Stimulated activated CD4-positive, alpha-beta T cell treated with anti-CD3 and anti-CD28 coated beads, Interleukin-15, amount 100 ng/mL, for 48 hours (primary cell): ENCODE results near the gene TEX53.
A peak's percentile ranks its signal among the peaks of the same experiment; 100 is the strongest.

Experiments
- DNase-seq, 2 donors: peaks; one replicate each; pipeline ENCODE4 v3.0.0-alpha.2; 2020; ENCODE audit warnings: low read depth in 2 of 2

TEX53 gene

DNA sequence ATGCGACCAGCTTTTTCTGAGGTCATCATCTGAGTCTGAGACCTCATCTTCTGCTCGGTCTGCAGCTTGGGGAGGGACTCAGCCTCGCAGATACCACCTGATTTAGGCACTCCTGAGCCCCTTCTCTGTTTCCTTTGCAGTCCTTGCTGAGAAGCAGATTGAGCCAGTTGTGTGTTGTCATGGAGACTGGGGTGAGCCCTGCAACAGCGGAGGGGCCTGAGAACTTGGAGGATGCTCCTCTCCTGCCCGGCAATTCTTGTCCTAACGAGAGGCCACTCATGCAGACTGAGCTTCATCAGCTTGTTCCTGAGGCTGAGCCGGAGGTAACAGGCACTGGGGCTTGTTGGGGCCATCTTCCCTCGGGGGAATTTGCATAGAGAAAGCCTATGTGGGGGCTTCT is 19.2 kb downstream of the TEX53 start:
- DNase-seq: no peak

DNA sequence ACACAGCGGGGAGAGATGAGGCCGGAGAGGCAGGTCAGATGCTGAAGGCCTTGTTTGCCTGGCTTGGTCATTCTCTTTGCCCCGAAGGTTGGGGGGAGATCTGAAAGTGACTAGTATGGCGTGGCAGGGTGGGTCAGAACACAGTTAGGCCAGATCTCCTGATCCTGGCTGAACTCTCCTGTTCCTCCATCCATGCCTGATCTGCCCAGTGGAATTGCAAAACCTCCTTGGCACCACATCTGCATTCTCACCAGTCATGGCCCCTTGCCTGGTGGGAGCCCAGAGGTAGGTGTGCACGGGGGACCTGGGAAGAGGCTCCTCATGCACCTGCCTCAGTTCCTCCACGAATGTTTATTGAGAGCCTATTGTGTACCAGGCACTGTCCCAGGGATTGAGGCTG is 23.2 kb downstream of the TEX53 start:
- no peak for DNase-seq

DNA sequence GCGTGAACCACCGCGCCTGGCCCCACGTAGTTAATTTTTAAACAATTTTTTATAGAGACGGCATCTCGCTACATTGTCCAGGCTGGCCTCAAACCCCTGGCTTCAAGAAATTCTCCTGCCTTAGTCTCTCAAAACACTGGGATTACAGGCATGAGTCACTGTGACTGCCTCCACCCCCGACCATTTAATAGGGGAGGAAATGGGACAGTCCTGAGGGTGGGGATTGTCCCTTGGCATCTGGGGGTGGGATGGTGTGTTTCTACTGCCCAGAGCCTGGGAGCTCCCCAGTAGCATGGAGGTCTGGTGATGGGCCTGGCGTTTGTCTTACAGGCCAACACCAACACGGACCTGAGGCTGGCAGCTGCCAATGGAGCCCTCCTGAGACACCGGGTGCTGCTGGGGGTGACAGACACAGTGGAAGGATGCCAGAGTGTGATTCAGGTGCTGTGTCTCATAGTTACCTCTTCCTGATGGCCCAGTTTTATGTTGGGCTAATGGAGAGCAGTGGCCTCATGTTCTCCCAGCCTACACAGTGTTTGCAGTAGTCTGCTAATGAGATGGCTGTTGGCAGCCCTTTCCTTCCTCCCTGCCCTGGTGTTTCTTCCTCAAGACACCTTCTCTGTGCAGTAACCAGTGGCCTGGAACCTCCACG is 24.0 kb downstream of the TEX53 start:
- no peak for DNase-seq

DNA sequence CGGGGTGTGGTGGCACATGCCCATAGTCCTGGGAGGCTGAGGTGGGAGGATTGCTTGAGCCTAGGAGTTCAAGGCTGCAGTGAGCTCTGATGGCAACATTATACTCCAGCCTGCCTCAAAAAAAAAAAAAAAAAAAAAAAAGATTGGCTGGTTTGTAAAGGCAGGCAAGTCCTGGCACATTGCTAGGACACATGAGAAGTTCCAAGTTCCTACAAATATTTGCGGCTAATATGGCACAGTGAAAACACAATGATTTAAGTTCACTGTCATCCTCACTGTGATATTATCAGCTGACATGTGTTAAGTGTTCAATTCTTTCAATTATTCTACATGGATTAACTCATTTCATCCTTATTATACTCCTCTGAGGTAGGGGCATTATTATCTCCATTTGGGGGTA is 26.4 kb downstream of the TEX53 start:
- DNase-seq: no peak

DNA sequence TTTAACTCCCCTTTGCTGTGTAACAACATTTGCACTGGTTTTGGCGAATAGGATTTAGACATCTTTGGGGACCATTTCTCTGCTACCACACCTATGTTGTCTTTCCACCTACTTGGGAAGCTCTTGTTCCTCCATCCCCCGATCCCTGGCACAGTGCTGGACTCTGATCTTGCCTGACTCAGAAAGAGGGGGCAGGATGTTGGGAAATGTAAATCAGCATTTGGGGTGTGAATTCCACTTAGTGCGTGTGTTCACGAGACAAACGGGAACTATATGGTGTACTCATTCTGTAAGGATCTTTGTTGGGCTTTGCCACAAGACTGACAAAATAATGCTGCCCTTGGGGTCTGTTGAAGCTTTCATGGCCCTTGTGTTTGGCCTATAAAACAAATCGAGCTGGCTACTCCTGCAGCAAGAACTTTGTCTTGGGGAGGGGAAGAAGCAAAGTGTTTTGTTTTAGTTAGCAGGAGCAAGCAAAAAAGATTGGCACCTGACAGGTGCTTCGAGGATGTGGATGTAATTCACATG is 28.0 kb downstream of the TEX53 start:
- no peak for DNase-seq

DNA sequence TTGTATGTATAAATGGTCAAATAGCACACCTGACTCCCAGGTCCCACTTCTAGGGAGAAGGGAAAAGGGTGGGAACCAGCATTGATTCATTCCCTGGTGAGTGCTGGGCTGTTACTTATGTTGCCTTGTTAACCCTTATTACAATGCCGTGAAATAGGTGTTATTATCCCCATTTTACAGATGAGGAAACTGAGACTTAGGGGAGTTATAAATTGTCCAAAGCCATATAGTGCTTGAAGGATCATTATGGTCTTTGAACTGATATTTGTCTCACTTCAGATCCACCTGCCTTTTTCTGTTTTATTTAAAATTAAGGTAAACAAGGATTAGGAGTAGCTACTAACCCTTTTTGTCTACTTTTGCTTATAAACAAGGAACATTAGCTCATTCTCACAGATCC is 30.1 kb downstream of the TEX53 start:
- no peak for DNase-seq

DNA sequence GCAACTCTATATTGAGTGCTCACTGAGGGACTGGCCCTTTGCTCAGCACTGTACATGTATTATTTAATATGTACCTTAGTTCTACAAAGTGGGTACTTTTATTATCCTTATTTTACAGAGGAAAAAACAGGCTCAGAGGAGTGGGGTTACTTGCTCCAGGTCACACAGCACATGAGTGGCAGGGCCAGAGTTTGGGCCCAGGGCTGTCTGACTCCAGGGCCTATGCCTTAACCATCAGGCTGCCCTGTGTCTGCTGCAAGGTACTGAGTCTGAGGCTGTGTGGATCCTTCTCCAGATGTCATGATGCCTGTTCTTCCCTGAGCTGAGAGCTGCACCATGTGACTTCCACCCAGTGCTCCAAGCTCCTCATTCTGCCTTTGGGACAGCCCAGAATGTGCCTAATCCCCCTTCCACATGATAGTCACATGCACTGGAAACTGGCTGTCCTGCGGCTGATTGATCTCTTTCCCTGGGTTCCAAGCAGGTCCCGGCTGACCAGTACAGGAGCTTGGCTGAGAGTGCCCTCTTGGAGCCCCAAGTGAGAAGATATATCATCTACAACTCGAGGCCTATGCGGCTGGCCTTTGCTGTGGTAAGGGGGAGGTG is 31.1 kb downstream of the TEX53 start:
- no peak for DNase-seq

DNA sequence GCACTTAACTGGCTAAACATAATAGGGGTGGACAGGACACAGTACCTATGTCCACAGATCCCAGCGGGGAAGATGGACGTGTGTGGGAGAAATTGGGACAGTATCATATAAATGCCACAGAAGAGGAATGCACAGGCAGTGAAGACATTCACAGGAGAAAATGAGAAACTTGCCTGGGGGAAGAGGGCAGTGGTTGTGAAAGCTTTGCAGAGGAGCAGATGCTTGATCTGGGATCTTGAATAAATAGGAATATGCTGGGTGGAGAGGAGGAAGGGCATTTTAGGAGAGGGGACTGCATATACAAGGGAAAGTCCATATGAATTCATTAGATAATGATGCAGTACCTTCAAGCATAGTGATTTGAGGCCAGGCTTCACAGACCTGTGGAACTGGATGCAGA is 32.9 kb downstream of the TEX53 start:
- no peak for DNase-seq

DNA sequence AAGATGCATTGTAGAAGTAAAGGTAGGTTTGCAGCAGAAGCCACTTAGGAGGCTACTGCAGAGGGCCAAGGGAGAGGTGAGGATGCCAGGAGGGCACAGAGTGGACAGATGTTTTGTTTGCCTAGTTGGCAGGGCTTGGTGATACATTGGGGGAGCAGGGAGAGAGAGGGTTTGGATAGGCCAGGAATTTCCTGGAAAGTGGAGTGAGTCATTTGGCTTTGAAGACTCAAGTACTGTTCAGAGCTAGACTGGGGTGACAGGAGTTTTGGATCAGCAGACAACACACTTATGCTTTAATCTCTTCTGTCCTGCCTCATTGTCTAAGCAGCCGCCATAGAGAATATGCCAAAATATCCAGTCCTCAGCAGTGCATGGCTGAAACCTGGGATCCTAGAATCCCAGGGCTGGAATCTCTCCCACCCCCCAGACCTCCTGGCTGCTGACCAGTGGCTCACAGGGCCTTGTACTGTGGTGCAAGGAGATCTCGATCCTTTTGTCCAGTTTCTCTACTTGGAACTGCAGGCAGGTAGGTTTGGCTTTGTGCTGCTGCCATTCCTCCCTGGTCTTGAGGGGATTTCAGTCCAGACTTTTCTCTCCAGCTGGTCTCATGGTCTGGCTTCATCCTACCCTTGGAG is 35.5 kb downstream of the TEX53 start:
- DNase-seq: no peak

DNA sequence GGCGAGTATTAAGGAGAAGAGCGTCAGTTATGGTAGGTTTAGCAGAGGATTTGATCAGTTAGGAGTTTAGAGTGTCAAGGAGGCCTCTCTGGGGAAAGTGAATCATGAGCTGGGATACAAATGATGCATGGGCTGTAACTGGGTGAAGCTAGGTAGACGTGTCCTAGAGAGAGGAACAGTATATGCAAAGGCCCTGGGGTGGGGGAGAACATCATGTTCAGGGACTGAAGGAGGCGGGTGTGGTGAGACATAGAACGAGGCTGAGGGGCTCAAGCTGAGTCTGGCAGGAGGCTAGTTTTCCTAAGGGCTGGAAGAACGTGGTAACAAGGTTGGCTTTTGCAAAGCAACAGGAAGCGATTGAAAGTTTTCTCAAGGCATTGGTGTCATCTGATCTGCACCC is 36.0 kb downstream of the TEX53 start:
- no peak for DNase-seq

DNA sequence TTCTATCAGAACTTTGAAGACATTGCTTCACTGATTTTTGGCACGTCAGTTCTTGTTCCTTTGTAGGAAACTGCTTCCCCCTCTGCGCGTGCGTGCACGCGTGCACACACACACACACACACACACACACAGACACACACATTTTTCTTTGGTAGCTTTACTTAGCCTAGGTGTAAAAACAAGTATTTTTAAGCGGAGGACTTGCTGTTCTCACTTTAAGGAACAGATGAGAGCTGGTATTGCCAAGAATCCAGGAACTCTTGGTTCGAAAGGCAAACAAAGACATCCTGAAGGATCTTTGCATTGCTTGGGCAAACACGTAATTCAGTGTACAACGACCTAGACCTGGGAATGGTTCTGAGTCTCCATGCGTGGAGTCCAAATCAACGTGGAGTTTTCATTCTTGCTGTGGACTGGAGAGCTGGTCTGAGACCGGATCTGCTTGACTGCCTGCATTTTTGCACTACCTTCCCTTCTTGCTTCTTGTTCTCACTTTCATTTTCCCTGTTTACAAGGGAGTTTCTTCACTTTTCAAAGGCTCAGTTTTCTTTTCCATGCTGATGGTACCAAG is 38.3 kb downstream of the TEX53 start:
- DNase-seq: no peak

DNA sequence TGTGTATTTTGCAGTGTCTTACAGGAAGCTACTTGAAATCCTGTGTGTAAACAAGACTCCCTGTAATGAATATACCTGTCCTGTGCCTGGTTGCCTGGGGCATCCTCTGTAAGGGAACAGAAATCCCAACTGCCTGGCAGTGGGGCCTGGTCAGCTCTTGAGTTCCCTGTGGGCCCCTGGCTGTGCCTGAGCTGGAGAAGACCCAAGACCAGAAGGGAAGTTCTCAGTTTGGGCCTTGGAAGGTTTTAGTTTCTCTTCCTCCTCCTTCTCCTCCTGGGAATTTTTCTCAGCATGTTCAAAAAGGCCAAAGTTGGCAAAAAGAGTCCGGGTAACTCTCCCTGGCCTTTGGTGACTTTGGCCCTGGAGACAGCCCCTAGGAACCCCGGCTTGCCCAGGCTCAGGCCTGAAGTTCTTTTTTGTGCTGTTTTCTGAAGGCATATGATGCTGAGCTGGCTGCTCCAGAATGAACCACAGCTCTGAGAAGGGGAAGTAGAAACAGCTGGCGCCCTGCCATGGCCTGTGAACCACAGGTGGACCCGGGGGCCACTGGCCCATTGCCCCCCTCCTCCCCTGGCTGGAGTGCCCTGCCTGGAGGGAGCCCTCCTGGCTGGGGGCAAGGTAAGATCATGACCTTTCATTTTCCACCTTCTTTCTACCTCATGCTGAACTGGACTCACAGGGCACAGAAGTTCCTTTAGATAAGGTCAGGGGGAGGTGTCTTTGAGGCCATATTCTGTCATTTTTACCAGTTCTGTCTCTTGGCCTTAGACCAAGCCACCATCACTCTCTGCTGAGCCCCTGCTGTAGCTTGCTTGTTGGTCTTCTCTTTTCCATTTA is 40.7 kb downstream of the TEX53 start:
- no peak for DNase-seq

DNA sequence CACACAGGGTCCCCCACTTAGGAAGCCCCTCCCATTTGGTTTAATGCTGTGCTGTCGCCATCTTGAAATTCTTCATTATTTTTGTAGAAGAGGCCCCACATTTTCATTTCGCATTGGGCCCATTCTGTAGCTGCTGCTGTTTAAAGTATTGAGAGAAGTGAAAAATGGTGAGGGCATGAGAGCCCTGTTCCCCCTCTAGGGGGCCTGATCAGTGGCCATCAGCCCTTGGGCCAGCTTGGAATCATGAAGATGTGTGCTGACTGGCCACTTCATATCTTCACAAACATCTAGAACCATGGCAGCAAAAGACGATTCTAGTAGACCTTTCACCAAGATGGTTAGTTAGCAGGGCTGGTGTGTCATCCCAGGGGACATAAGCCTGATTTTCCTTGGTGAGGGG is 43.2 kb downstream of the TEX53 start:
- DNase-seq: no peak

DNA sequence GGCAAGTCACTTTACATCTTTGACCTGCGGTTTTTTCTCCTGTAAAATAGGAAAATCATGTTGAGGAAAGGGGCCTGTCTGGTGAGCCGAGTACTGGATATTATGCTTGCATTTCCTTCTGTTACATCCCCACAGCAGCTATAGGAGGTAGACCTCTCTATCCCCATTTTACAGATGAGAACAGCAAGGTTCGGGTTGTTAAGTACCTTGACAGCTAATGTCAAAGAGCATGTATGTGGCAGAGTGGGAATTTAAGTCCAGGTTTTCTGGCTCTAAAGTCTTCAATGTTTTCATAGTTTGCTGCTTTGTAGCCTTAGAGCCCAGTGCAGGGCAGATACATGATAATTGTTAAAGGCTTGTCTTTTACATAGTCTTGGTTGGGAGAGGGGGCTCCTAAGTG is 43.7 kb downstream of the TEX53 start:
- DNase-seq: no peak

DNA sequence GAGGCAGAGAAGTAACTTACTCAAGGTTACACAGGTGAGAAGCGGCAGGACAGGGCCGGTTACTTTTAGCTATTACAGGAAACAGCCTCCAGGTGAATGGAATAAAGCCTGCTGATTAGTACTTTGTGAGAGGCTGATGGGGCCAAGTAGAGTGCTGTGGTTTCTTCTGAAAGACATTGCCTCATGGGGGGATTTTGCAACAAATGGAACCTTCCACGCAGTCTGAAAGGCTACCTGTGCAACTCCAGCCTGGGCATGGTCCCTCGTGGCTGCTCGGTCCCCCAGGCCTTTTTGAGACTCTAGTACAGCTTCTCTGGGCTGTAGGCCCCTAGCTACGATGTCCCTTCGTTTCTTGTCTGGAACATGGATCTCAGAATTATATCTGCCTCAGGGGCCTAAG is 44.5 kb downstream of the TEX53 start:
- DNase-seq: no peak

DNA sequence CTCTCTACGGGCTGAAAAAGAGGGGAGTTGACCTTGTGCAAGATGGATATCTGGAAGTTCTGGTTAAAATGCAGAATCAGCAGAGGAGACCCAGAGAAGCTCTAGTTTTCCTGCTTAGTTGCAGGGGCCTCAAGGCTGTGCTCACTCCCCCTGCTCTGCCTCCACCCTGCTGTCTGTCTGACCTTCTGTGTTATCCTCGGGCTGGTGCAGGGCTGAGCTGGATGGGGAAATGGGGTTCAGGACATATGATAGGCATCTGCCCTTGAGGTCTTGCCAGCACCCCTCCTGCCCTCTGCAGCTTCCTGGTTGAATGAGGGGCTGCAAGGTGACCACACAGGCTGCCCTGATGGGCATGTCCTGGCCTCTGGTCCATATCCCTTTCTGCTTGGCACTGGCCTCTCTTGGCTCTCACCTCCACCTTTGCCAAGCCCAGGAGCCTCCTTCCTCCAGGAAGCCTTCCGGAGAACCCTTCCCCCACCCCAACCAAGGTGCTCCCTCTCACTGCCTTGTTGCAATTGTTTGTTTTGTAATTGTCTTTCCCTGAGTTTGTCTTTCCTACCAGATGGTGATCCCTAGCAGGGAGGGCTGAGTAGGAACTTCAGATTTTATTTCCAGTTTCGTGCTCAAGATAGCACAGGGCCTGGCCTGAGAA is 45.2 kb downstream of the TEX53 start:
- no peak for DNase-seq

DNA sequence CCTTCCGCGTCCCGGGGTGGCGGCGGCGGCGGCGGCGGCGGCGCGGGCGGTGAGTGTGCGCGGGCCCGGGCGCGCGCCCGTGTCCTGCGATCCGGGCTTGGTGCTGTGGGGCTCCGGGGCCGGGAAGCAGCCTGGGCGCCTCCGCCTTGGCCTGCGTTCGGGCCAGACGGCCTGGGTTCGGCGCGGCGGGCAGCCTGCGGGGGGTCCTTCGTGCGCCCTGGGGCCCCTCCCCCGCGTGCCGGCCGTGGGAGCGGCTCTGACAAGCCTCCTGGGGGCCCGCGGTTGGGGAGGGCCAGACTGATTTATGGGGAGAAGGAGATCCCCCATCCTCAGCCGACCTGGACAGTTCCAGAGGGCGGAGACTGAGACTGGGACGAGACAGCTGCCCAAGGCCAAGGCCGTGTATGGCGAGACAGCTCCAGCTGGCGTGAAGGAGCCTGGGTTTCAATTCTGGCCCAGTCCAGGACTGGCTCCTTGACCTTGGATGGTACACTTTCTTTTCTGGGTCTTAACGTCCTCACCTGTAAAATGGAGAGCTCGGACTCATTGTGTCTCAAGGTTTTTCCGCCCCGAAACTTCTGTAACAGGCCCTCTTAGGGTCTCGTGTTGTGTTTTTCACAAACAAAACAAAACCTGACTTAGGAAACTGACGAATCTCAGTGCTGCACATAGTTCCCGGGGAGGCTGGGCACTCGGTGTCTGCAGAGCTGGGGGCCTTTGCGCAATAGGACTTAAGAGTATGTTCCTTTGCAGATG is 45.9 kb downstream of the TEX53 start:
- DNase-seq: peak; percentile 25 to 30

DNA sequence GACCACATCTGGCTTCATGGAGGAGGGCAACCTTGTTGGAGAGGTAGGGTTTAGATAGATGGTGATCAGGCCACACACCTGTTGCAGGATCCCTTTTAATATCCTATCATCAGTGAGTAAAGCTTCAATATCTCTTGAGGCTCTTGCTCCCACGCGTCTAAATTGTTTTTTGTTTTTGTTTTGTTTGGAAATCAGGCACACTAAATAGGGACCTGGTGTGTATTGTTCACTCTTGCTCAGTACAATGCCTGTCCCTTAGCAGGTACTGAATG is 49.1 kb downstream of the TEX53 start:
- no peak for DNase-seq

DNA sequence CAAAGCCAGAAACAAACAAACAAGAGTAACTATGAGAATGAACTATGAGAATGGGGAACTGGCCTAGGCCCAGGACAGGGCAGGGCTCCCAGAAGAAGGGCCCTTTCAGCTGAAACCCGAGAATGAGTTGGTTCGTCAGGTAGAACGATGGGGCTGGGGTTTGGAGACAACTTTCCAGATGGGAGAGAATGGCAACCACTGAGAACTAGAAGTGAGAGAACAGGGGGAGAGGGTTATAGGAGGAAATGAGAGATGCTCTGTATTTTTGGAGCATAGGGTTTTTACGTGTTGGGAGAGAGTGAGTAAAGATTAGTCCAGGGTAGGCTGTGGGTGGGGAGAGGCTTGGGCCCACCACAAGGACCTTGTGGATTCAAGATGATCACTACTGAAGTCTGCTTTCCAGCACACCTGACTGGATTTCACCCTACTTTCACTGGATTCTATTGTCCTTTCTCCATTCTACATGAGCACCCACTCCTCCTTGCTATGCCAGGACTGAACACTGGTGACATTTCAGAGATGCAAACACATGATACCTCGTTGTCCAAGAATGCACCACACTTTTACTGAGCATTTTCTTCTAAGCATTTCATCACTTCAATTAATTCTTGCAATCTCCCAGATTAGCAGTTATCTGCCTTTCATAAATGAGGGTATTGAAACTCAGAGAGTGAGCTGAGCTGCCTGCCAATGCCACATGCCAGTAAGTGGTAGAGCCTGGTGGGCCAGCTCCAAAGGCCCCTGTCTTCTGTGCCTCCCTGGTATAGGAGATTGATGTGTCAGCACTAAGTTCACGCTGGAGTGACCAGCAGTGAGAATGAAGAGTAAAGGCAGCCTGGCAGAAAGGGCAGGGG is 49.7 kb downstream of the TEX53 start:
- no peak for DNase-seq

DNA sequence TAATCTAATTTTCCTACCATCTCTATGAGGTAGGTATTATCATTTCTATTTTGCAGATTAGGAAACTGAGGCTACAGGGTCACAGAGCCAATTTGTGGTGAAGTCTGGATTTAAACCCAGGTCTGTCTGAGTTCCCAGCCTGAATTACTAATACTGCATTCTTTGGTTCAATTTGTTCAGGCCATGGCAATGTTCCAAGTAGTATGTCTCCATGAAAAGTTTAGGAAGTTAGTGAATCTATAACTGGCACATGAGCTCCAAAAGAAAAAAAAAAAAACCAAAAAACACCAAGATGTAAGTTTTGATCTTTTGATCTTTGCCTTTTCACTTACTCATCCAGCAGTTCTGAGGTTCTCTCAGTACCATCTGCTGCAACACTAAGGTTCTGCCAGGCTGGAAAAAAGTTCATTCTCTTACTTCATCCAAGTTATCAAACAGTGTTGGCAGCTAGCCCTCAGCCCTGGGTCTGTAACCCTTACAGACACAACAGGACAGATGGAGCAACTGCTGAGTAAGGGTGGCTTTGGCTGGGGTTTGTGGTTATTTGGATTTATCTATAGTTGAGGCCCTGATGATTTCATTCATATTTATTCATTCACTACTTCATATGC is 50.9 kb downstream of the TEX53 start:
- DNase-seq: no peak
